LNCAP (cell line): Measurements from ENCODE around the gene GUCY1A1.

ENCODE experiments used
- TF ChIP-seq, protein P1 (sequence below): fragments of 450-650 bp; IDR thresholded peaks from 2 replicates; pipeline ENCODE4 v1.5.1; 2017; ENCODE audit warnings: mild to moderate bottlenecking

The GUCY1A1 gene

GRCh38 chr4:155696226-155696625 lies 29.6 kb downstream of the GUCY1A1 start:
- TF ChIP-seq, protein P1, sequence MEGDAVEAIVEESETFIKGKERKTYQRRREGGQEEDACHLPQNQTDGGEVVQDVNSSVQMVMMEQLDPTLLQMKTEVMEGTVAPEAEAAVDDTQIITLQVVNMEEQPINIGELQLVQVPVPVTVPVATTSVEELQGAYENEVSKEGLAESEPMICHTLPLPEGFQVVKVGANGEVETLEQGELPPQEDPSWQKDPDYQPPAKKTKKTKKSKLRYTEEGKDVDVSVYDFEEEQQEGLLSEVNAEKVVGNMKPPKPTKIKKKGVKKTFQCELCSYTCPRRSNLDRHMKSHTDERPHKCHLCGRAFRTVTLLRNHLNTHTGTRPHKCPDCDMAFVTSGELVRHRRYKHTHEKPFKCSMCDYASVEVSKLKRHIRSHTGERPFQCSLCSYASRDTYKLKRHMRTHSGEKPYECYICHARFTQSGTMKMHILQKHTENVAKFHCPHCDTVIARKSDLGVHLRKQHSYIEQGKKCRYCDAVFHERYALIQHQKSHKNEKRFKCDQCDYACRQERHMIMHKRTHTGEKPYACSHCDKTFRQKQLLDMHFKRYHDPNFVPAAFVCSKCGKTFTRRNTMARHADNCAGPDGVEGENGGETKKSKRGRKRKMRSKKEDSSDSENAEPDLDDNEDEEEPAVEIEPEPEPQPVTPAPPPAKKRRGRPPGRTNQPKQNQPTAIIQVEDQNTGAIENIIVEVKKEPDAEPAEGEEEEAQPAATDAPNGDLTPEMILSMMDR: no peak

GRCh38 chr4:155696726-155697125 lies 30.1 kb downstream of the GUCY1A1 start:
- TF ChIP-seq, protein P1: no peak

GRCh38 chr4:155701827-155702226 lies 35.2 kb downstream of the GUCY1A1 start:
- TF ChIP-seq, protein P1: no peak

DNA sequence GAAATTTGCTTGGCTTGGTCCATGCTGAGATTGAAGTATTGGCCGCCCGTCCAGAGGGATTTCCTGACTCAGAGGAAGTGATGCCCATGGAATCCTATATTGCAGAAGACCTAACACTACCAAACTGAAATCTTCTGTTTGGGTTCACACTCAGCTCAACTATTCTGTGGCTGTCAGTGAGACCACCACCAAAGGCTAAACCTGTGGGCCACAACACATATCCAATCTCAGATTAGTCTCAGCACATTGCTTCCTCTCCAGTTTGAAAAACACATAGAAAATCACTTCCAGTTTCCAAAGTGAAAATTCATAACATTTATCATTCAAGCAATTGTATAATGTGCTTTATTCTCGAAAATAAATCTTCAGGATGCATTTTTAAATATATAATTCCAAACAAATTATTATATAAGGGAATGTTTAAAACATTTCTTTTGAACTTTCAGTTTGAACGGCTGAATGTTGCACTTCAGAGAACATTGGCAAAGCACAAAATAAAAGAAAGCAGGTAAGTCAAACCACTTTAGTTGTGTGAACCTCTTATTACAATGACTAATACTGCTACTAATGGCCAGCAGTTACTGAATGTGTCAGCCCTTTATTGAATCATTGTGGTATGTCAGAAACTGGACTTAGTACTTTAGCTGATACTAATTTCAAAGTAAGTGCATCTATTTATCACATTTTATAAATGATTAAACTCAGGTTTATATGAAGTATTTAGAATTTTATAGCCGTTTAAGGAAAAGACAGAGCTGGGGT lies 37.0 kb downstream of the GUCY1A1 start:
- TF ChIP-seq, protein P1: no peak

DNA sequence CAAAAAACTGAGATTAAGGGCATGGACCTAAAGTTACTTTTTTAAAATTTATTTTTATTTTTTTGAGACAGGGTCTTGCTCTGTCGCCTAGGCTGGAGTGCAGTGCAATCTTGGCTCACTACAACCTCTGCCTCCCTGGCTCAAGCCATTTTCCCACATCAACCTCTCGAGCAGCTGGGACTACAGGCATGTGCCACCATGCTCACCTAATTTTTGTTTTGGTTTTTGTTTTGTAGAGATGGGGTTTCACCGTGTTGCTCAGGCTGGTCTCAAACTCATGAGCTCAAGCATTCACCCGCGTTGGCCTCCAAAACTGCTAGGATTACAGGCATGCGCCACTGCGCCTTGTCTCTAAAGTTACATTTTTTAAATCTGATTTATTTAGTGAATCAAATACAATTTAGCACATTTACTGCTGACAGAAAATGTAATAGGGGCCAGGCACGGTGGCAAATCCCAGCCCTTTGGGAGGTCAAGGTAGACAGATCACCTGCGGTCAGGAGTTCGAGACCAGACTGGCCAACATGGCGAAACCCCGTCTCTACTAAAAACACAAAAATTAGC lies 38.3 kb downstream of the GUCY1A1 start:
- TF ChIP-seq, protein P1: no peak

DNA sequence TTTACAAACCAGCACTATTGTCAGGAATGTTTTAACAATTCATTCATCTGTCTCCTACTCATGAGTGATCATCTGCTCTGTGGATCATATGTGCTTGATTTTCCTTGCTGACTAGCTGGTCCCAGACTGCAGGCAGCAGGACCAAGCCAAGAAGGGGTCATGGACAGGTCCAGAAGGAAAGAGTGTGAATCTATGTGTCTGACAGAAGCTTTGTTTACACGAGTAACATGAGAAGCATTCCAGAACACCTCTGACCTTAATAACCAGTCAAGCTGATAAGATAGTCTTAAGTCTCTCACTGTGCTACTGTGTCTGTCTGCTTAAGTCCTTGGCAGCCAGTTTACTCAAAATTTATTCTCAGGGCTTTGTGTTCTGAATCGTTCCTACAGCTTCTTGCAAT lies 39.0 kb downstream of the GUCY1A1 start:
- TF ChIP-seq, protein P1: no peak

DNA sequence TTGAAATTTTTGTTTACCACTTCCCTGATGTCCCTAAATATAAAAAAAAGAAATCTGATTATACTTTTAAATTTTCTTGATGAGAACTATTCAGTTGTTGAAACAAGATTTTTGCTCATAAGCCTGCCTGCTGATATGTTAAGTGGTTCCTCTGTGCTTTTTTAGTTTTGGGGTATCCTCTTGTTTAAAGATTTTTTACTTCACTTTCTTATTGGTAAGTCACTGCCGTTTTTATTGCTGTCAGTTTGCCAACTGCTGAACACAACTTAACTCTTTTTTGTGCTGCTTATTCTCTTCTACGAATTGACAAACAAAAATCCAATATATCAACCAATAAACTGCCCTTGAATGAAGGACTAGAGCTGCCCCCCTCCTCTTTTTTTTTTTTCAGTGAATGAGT lies 39.5 kb downstream of the GUCY1A1 start:
- TF ChIP-seq, protein P1: no peak
